ENCODE measurements around the gene CDYL. TPM values are rescaled to one million over a fixed set of nuclear protein-coding genes. Genes with fewer than 3 reads are reported as not detected.
"Not testable (repeated sequence)": the region's sequence is repeated elsewhere in the genome, so short reads cannot be mapped to it uniquely, and the experiment has no call there.

Gene CDYL
- total RNA-seq, 4 donors from 2014 or later, result 42.2 to 70.6 (median 49.0) TPM

DNA sequence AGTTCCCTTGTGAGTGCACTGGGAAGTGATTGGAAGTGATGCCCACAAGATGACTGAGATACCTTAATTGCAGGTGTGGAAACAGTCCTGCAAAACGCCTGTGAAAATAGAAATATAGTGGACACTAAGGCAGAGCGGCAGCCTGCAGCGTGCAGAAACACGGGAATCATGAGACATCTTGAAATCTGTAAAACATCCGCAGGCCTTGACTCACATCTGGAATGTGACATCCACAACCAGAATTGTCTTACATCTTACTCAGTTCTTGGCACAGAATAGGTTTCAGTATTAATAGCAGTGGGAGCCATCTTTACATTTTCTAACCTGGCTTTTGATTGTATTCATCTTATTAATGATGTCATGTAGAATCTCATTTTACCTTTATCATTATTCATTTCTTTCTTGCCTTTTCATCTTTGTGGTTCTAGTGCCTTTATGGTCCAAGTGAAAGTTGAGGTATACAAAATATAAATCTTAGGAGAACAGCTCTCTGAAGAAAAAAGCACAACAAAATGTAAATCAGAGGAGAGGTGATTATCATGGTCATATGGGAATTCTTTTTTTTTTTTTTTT, 44.6 kb downstream of the CDYL start:
- Histone ChIP-seq H3K27ac (no peak overlapping the region), H3K9me3 (no peaks in the 10 kb centered on the region), H3K4me1 (peaks cover 7% of the 10 kb centered on the region), H3K36me3 (no peaks in the 10 kb centered on the region), H3K27me3 (no peaks in the 10 kb centered on the region), H3K4me3 (no peak overlapping the region)
- TF ChIP-seq POLR2A (IDR thresholded peaks at IDR 0.05) (no peak), POLR2AphosphoS5 (IDR thresholded peaks at IDR 0.05) (no peak), EP300 (IDR thresholded peaks at IDR 0.05) (no peak)
- TF ChIP-seq, protein P1, sequence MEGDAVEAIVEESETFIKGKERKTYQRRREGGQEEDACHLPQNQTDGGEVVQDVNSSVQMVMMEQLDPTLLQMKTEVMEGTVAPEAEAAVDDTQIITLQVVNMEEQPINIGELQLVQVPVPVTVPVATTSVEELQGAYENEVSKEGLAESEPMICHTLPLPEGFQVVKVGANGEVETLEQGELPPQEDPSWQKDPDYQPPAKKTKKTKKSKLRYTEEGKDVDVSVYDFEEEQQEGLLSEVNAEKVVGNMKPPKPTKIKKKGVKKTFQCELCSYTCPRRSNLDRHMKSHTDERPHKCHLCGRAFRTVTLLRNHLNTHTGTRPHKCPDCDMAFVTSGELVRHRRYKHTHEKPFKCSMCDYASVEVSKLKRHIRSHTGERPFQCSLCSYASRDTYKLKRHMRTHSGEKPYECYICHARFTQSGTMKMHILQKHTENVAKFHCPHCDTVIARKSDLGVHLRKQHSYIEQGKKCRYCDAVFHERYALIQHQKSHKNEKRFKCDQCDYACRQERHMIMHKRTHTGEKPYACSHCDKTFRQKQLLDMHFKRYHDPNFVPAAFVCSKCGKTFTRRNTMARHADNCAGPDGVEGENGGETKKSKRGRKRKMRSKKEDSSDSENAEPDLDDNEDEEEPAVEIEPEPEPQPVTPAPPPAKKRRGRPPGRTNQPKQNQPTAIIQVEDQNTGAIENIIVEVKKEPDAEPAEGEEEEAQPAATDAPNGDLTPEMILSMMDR (IDR thresholded peaks at IDR 0.05), result no peak
- 65% methylated on average over 5 of the region's 5 CpGs for WGBS
- no peak for DNase-seq (ENCODE audit: low spot score in 2 of 2)

DNA sequence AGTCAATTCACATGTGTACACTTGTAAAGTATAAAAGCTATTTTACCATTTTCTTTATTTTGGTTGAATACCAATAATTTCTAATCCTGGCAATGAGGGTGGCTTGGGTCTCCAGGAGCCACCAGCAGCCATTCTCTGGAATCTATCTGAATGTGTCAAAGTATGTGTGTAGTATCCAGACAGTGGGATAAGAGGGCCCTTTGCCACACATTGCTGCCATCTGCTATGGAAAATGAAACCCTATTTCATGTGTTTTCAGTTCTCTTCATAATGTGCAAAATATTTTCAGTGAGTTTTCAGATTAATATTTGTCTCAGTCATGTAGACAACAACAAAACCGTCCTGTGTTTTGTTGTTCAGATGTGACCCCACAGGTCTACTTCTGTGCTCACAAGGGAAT, 46.3 kb downstream of the CDYL start:
- H3K9me3 ChIP-seq, result peaks cover 4% of the 10 kb centered on the region
- 75% methylated on average over 1 of the region's 1 CpG for WGBS
- no peak overlapping the region for H3K4me3 ChIP-seq
- no peaks in the 10 kb centered on the region for H3K36me3 ChIP-seq
- H3K4me1 ChIP-seq, result no peaks in the 10 kb centered on the region
- no peak for DNase-seq (ENCODE audit: low spot score in 2 of 2)
- H3K27me3 ChIP-seq, result no peaks in the 10 kb centered on the region
- H3K27ac ChIP-seq, result no peak overlapping the region
- TF ChIP-seq, protein P1 (IDR thresholded peaks at IDR 0.05), result no peak
- TF ChIP-seq EP300 (IDR thresholded peaks at IDR 0.05) (no peak), POLR2AphosphoS5 (IDR thresholded peaks at IDR 0.05) (no peak), POLR2A (IDR thresholded peaks at IDR 0.05) (no peak)

DNA sequence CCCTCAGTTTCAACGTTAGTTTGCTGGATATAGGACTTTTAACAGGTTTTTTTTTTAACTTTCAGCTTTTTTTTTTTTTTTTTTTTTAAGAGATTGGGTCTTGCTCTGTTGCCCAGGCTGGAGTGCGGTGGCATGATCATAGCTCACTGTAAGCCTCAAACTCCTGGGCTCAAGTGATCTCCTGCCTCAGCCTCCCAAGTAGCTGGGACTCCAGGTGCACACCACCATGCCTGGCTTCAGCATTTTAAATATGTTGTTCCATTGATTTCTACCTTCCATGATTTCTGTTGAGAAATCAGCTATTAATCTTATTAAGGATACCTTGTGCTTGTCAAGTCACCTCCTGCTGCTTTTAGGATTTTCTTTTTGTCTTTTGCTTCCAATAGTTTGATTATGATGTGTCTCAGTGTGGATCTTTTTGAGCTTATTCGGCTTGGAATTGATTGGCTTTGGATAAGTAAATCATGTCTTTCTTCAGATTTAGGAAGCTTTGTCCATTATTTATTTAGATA, 52.0 kb downstream of the CDYL start:
- H3K36me3 ChIP-seq, result no peaks in the 10 kb centered on the region
- no peaks in the 10 kb centered on the region for H3K4me1 ChIP-seq
- WGBS, result 97% methylated on average over 3 of the region's 3 CpGs
- no peak overlapping the region for H3K4me3 ChIP-seq
- no peaks in the 10 kb centered on the region for H3K27me3 ChIP-seq
- H3K9me3 ChIP-seq, result peaks cover 18% of the 10 kb centered on the region
- DNase-seq (ENCODE audit: low spot score in 2 of 2), result no peak
- TF ChIP-seq POLR2A (IDR thresholded peaks at IDR 0.05), result no peak
- TF ChIP-seq, protein P1 (IDR thresholded peaks at IDR 0.05), result no peak
- no peak for TF ChIP-seq EP300 (IDR thresholded peaks at IDR 0.05)
- TF ChIP-seq POLR2AphosphoS5 (IDR thresholded peaks at IDR 0.05), result no peak
- H3K27ac ChIP-seq, result no peak overlapping the region

DNA sequence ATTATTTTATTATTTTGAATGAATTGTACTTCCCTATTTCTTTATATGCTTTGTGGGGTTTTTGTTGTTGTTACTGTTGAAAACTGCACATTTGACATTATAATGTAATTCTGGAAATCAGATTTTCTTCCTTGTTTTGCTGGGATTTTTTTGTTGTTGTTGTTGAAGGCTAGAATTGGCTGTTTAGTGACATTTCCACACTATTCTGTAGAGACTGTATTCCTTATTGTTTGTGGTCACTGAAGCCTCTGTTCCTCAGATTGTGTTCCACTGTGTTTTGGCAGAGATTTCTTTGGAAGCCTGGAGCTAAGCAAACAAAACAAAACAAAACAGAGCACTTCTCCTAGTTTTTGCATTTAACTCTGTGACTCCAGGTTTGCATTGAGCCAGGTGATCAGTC, 52.9 kb downstream of the CDYL start:
- TF ChIP-seq POLR2AphosphoS5 (IDR thresholded peaks at IDR 0.05), result no peak
- TF ChIP-seq POLR2A (IDR thresholded peaks at IDR 0.05), result no peak
- TF ChIP-seq EP300 (IDR thresholded peaks at IDR 0.05), result no peak
- TF ChIP-seq, protein P1 (IDR thresholded peaks at IDR 0.05), result no peak
- H3K27ac ChIP-seq, result no peak overlapping the region
- peaks cover 18% of the 10 kb centered on the region for H3K9me3 ChIP-seq
- no peaks in the 10 kb centered on the region for H3K36me3 ChIP-seq
- no peak for DNase-seq (ENCODE audit: low spot score in 2 of 2)
- H3K4me3 ChIP-seq, result no peak overlapping the region
- H3K4me1 ChIP-seq, result no peaks in the 10 kb centered on the region
- H3K27me3 ChIP-seq, result no peaks in the 10 kb centered on the region

DNA sequence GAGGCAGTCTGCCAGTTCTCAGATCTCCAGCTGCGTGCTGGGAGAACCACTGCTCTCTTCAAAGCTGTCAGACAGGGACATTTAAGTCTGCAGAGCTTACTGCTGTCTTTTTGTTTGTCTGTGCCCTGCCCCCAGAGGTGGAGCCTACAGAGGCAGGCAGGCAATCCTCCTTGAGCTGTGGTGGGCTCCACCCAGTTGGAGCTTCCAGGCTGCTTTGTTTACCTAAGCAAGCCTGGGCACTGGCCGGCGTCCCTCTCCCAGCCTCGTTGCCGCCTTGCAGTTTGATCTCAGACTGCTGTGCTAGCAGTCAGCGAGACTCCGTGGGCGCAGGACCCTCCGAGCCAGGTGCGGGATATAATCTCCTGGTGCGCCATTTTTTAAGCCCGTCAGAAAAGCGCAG, 59.3 kb downstream of the CDYL start:
- not testable (repeated sequence) for H3K4me3 ChIP-seq; H3K27ac ChIP-seq; H3K27me3 ChIP-seq; H3K4me1 ChIP-seq; DNase-seq (ENCODE audit: low spot score in 2 of 2); H3K36me3 ChIP-seq; H3K9me3 ChIP-seq
- 96% methylated on average over 10 of the region's 13 CpGs for WGBS

DNA sequence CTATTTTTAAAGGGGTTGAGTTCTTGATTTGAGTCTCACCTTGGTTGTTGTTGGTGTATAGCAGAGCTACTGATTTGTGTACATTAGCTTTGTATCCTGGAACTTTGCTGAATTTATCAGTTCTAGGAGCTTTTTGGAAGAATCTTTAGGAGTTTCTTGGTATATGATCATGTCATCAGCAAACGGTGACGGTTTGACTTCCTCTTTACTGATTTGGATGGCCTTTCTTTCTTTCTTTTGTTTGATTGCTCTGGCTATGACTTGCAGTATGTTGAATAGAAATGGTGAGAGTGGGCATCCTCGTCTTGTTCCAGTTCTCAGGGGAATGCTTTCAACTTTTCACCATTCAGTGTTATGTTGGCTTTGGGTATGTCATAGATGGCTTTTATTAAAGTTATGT, 64.0 kb downstream of the CDYL start:
- TF ChIP-seq, protein P1 (IDR thresholded peaks at IDR 0.05), result no peak
- no peak for TF ChIP-seq POLR2AphosphoS5 (IDR thresholded peaks at IDR 0.05)
- WGBS, result 94% methylated on average over 3 of the region's 3 CpGs
- no peak for DNase-seq (ENCODE audit: low spot score in 2 of 2)
- no peak overlapping the region for H3K4me3 ChIP-seq
- H3K27ac ChIP-seq, result no peak overlapping the region
- no peaks in the 10 kb centered on the region for H3K36me3 ChIP-seq
- no peaks in the 10 kb centered on the region for H3K4me1 ChIP-seq
- no peaks in the 10 kb centered on the region for H3K27me3 ChIP-seq
- peaks cover 8% of the 10 kb centered on the region for H3K9me3 ChIP-seq

Measured in suprapubic skin (tissue), 4 donors.